ENCODE results near the gene ZNF609.
"Not testable (repeated sequence)": the region's sequence is repeated elsewhere in the genome, so short reads cannot be mapped to it uniquely, and the experiment has no call there.

The ZNF609 gene

GRCh38 chr15:64455961-64456371 is 4.4 kb upstream of the ZNF609 start:
- DNase-seq (ENCODE audit: low spot score), result no peak

- DNase-seq (ENCODE audit: low spot score), result no peak
Measured at GRCh38 chr15:64456634-64457108, 3.7 kb upstream of the ZNF609 start.

- DNase-seq (ENCODE audit: low spot score), result no peak
Measured at GRCh38 chr15:64459066-64459781, 1.2 kb upstream of the ZNF609 start.

- DNase-seq (ENCODE audit: low spot score), result peak; percentile 82
Measured at GRCh38 chr15:64460724-64461720, 644 bp downstream of the ZNF609 start.

GRCh38 chr15:64461721-64462162 is 1.4 kb downstream of the ZNF609 start:
- no peak for DNase-seq (ENCODE audit: low spot score)

GRCh38 chr15:64462492-64462891 is 2.1 kb downstream of the ZNF609 start:
- DNase-seq (ENCODE audit: low spot score), result no peak

- DNase-seq (ENCODE audit: low spot score), result peak; percentile 52
Measured at GRCh38 chr15:64464276-64465005, 4.1 kb downstream of the ZNF609 start.

DNA sequence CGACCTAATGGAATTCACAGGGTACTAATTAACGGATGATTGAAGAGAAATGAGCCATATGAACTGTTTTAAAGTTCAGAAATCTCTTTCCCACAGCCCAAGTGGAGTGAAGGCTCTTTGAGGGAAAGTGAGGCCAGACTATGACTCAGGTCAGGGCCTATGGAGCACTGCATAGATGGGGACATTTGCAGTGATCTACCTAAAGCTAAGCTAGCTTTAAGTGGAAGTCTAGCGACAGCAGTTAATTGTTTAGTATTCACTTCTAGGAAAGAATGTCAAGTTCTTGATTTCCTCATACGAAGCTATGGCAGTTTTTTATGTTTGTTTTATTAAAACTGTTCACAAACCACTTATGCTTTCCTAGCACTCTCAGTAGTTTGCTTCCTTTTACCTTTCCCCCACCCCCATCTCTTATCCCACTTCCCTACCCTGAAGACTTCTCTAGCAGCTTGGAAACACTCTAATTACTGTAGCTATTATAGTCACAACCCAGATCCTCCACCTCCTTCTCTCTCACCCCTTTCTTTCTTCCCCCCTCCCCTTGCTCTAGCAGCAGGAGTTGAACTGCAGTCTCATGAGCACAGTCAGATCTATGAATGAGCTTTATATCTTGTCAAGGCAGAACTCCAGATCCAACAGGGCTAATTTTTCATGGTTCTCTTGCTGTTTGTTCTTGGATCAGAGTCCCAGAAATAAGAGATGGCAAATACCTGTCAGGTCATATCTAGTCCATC is 6.2 kb downstream of the ZNF609 start:
- peak; percentile 48 for DNase-seq (ENCODE audit: low spot score)

GRCh38 chr15:64472161-64472560 is 11.8 kb downstream of the ZNF609 start:
- DNase-seq (ENCODE audit: low spot score), result no peak

DNA sequence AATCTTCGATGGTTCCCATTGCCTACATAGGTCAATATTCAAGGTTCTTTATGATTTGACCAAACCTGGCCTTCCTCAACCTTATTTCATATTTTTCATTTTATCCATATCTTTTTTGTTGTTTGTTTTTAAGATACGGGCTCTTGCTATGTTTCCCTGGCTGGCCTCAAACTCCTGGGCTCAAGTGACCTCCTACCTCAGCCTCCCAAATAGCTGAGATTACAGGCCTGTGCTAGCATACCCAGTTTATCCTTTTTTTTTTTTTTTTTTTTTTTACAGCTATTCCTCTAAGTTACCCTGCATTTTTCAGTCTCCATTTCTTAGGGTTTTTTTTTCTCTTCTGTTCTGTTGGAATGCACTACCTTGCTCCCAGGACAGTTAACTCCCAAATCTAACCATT is 14.5 kb downstream of the ZNF609 start:
- DNase-seq (ENCODE audit: low spot score), result no peak

DNA sequence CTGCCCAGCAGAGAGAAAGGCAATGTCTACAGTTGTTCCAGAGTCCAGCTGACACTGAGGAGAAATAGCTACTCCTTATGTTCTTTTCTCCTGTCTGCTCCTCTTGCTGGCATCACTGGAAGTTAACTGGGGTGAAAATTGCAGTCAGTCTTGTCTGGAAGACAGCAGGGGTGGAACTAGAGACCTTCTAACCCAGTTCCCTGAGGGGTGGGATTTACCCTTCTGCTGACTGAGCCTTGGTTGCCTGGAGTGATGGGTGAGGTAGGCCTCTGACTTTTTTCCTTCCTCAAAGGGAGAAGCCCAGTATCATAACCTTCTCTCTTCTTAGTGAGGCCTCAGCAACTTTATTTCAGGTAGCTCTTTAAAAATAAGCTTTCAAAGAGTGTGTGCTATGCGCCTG is 16.2 kb downstream of the ZNF609 start:
- no peak for DNase-seq (ENCODE audit: low spot score)

DNA sequence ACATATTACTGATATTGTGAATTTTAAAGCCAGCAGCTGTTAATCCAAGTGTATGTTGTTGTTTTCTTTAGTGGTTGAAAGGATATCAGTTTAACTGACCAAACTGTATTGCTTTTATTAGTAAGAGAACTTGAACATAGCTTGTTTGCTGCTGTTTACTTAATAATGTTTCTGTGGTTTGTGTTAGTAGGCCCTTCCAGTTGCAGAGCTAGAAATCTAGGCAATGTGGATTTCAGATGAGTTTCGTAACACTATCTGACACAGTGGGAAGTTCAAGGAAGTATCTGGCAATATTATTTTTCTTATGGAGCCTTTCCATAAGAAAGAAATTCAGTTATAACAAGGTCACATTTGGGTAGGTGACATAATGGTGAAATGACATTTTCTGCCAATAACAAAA is 18.5 kb downstream of the ZNF609 start:
- no peak for DNase-seq (ENCODE audit: low spot score)

DNA sequence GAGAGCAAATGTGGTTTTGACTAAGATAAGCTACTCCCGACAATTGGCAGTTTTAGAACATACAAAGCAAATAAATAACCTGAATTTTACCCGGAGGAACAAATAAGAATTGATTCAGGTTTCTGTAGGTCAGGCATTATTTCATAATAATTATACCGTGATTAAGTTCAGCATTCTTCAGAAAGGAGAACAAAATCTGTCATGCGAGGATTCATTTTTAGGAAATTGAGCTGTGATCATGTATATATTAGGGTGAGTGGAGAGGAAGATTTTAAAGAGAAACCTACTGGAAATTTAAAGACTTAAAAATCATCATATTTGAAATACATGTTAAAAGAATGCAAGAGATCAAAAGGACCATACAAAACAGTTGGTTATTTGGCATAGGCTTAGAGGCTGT is 20.5 kb downstream of the ZNF609 start:
- DNase-seq (ENCODE audit: low spot score), result no peak

- no peak for DNase-seq (ENCODE audit: low spot score)
Measured at GRCh38 chr15:64483749-64484148, 23.4 kb downstream of the ZNF609 start.

DNA sequence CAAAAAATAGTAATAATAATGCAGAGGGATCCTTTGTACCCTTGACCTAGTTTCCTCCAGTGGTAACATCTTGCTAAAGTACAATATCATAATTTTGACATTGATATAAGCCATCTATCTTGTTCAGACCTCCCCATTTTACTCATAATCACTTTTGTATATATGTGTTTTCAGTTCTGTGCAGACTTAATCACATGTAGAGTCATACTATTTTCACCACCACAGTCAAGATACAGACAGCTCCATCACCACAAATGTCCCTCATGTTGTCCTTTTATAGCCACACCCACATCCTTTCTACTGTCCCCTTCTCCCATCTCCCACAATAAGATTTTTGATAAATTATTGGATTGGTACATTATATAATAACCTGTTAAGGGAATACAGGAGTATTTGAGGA is 25.4 kb downstream of the ZNF609 start:
- DNase-seq (ENCODE audit: low spot score), result no peak

- no peak for DNase-seq (ENCODE audit: low spot score)
Measured at GRCh38 chr15:64490598-64491259, 30.4 kb downstream of the ZNF609 start.

DNA sequence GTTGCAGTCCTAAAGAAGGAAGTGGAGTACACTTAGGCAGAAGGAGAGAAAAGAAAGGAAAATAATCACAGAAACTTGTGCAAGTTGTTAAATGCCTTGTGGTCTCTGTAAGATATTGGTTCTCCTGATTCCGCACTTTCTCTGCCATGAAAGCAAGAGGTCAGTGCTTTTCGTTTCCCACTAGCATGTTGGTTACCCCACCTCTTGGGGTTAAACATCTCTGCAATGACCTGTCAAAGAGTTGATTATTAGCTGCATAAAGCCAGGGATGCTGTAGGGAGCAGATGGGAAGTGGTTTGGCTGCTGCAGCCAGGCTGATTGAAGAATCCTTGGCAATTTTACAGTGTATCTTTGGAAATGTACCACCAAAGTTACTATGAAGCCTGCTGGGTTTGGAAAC is 33.3 kb downstream of the ZNF609 start:
- no peak for DNase-seq (ENCODE audit: low spot score)

DNA sequence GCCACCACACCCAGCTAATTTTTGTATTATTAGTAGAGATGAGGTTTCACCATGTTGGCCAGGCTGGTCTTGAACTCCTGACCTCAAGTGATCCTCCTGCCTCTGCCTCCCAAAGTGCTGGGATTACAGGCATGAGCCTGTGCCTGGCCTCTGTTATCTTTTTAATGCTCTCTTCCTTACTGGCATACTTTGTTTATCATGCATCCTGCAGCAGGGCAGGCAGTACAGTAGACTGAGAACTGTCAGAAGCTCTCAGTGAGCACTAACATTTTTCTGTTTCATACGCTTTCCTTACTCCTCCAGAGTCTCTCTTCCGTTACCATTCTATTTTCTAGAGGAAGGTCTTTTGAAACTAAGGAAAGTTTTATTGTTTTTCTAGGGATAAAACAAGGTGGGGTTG is 35.6 kb downstream of the ZNF609 start:
- DNase-seq (ENCODE audit: low spot score), result not testable (repeated sequence)

GRCh38 chr15:64500695-64501395 is 40.5 kb downstream of the ZNF609 start:
- no peak for DNase-seq (ENCODE audit: low spot score)

DNA sequence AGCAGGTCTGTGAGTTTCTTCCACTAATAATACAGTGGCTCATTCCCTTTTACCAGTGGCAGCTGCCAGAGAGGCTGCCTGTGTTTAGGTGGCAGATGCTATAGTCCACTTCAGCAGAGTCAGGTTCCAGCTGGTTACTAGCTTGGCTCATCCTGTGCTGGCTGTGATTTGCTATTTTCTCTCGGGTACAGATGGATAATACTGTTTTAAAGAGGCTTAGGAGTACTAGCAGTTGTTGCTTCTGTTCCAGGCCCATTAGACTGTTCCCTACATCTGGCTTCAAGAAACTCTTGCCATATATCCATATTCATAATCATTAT is 41.0 kb downstream of the ZNF609 start:
- DNase-seq (ENCODE audit: low spot score), result peak; percentile 51
